Hepatocyte (in vitro differentiated cells): ENCODE data around the gene NFIA.

Experiments
- CTCF ChIP-seq: fragments of 200-600 bp; sonication (generic); IDR thresholded peaks from 2 replicates; pipeline ENCODE4 v1.5.1; 2016; ENCODE audit warnings: antibody characterized with exemption, mild to moderate bottlenecking; ENCODE audit not compliant: poor library complexity
- EZH2 ChIP-seq: fragments of 200-600 bp; sonication (generic); IDR thresholded peaks from 2 replicates; pipeline ENCODE4 v1.6.1; 2016; ENCODE audit warnings: antibody characterized with exemption, mild to moderate bottlenecking, borderline replicate concordance

- TF ChIP-seq CTCF, result no peak
- no peak for TF ChIP-seq EZH2
Measured at GRCh38 chr1:61101536-61101935, 19.2 kb downstream of the NFIA start.
